K562 (cell line): ENCODE data around the gene VWA1. TPM values are rescaled to one million over a fixed set of nuclear protein-coding genes. Genes with fewer than 3 reads are reported as not detected.

Experiments used
- ADNP ChIP-seq: fragments of 200-800 bp; sonication (Bioruptor generic); IDR thresholded peaks from 2 replicates; pipeline ENCODE4 v1.6.1; 2016; ENCODE audit warnings: missing genetic modification characterization, missing compliant biosample characterization
- CBX5 ChIP-seq: IDR thresholded peaks from 2 replicates; pipeline ENCODE4 v1.6.1; 2014; ENCODE audit warnings: low read depth, borderline replicate concordance
- CBX8 ChIP-seq: fragments of 200-600 bp; sonication (generic); IDR thresholded peaks from 2 replicates; pipeline ENCODE4 v1.6.1; 2012; ENCODE audit warnings: borderline replicate concordance, mixed run types, low read depth, mild to moderate bottlenecking, moderate library complexity, mixed read lengths, low read length, control low read depth, inconsistent platforms; ENCODE audit not compliant: poor library complexity, severe bottlenecking; ENCODE audit errors: extremely low read depth
- DACH1 ChIP-seq: fragments of 450-650 bp; IDR thresholded peaks from 2 replicates; pipeline ENCODE4 v1.6.1; 2018; ENCODE audit not compliant: partially characterized antibody
- EHMT2 ChIP-seq: fragments of 450-650 bp; IDR thresholded peaks from 2 replicates; pipeline ENCODE4 v1.6.1; 2018; ENCODE audit warnings: antibody characterized with exemption
- NR3C1 ChIP-seq: sonication (generic); formaldehyde crosslinking; IDR thresholded peaks from 2 replicates; pipeline ENCODE4 v1.8.1; 2022; ENCODE audit warnings: missing genetic modification reagents
- POLR2A ChIP-seq: fragments of 450-650 bp; conservative IDR thresholded peaks from 2 replicates; pipeline ENCODE4 v1.6.1; 2016
- RNF2 ChIP-seq: sonication (generic); IDR thresholded peaks from 2 replicates; pipeline ENCODE4 v1.6.1; 2016
- SREBF1 ChIP-seq: fragments of 150-350 bp; IDR thresholded peaks from 2 replicates; pipeline ENCODE4 v1.6.1; 2014; ENCODE audit warnings: antibody characterized with exemption, low read depth, low read length, borderline replicate concordance
- ZNF212 ChIP-seq: fragments of 450-650 bp; formaldehyde crosslinking; IDR thresholded peaks from 2 replicates; pipeline ENCODE4 v1.4.0; 2020; ENCODE audit warnings: mild to moderate bottlenecking
- ZNF324 ChIP-seq: fragments of 250-450 bp; sonication (Bioruptor Pico); IDR thresholded peaks from 2 replicates; pipeline ENCODE4 v1.4.0; 2020; ENCODE audit warnings: mild to moderate bottlenecking
- polyA plus RNA-seq, 8 experiments: library from polyadenylated mRNA; depleted of rRNA in 4 of 8; stranded (reverse) in 5 of 8; unstranded in 3 of 8; fragments of >200 nt; fragmentation: Nextera tagmentation in 2 of 8; fragmentation: Illumina TruSeq in 1 of 8; extraction: Ambion mirVana in 2 of 8; extraction: Trizol in 1 of 8; gene quantifications; 2 replicates each; pipeline versions ENCODE4 v1.2.1 to v1.2.3, GENCODE V29; 2011 to 2014; ENCODE audit warnings: inconsistent platforms in 1 of 8, missing spikeins in 1 of 8
- total RNA-seq, 7 experiments: library from RNA; depleted of rRNA in 6 of 7; stranded (reverse); fragments of >200 nt in 6 of 7; fragmentation: Illumina TruSeq in 2 of 7; extraction: Trizol in 2 of 7; gene quantifications; 2 replicates each; pipeline versions ENCODE4 v1.2.1 to v1.2.3, GENCODE V29; 2011 to 2021; ENCODE audit warnings: low replicate concordance in 1 of 7
- TF ChIP-seq, protein P1 (sequence below), 2 experiments: fragments of 450-650 bp; IDR thresholded peaks; 2 replicates each; pipeline ENCODE4 v1.6.1; 2016; ENCODE audit warnings: mild to moderate bottlenecking in 2 of 2, borderline replicate concordance in 1 of 2, low read depth in 1 of 2, moderate library complexity in 1 of 2
- TF ChIP-seq, protein P2 (sequence below), 2 experiments: fragments of 450-650 bp in 1 of 2; sonication (generic) in 1 of 2; formaldehyde crosslinking in 1 of 2; IDR thresholded peaks in 1 of 2; conservative IDR thresholded peaks in 1 of 2; 2 replicates each; pipeline versions ENCODE4 v1.6.1 to v1.8.1; 2016 to 2023; ENCODE audit warnings: mild to moderate bottlenecking in 2 of 2, moderate library complexity in 2 of 2, inconsistent platforms in 1 of 2, missing genetic modification reagents in 1 of 2
- TF ChIP-seq, protein P3 (sequence below): fragments of 250-450 bp; sonication (Bioruptor Pico); IDR thresholded peaks from 2 replicates; pipeline ENCODE4 v1.4.0; 2020; ENCODE audit warnings: mild to moderate bottlenecking, moderate library complexity
- TF ChIP-seq, protein P4 (sequence below): sonication (generic); formaldehyde crosslinking; IDR thresholded peaks from 2 replicates; pipeline ENCODE4 v1.8.0; 2023; ENCODE audit warnings: mild to moderate bottlenecking, missing genetic modification reagents

The VWA1 gene
- total and polyA plus RNA-seq, 9 of the 15 experiments (the other 6 are each of a cell fraction or from before 2014, with no cell fraction given): 0.01 to 6.4 (median 0.85) TPM

DNA sequence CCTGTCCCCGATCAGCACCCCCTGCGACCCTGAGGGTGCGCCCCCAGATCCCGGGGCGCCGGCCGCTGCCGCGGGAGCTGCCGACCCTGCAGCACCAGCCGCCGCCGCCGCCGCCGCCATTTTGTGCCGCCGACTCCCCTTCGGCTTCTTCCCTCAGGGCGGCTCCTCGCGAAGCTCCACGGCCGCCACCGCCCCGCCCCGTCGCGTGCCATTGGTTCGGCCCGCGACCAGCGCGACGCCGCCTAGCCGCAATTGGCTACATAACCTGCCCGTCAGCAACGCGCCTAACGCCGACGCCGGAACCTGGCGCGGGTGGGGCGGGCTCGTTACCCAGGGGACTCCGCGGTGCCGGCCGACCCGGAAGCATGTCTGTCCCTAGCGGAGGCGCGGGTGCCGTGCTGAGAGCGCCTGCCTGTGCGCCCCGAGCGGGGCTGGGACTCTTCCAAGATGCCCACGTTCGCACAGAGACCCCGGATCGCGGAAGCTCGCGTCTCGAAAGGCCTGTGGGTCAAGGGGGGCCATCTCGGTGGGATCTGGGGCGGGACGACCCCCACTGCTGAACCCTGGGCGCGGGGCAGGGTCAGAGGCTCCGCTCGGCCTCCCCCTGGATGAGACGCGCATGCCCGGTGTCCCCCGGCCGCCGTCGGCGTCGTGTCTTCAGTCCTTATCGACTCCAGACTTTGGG, 36.2 kb upstream of the VWA1 start, which contains the start of gene CCNL2 (continued):
- no peak for TF ChIP-seq ZNF324
- no peak for TF ChIP-seq DACH1
- TF ChIP-seq, protein P1, sequence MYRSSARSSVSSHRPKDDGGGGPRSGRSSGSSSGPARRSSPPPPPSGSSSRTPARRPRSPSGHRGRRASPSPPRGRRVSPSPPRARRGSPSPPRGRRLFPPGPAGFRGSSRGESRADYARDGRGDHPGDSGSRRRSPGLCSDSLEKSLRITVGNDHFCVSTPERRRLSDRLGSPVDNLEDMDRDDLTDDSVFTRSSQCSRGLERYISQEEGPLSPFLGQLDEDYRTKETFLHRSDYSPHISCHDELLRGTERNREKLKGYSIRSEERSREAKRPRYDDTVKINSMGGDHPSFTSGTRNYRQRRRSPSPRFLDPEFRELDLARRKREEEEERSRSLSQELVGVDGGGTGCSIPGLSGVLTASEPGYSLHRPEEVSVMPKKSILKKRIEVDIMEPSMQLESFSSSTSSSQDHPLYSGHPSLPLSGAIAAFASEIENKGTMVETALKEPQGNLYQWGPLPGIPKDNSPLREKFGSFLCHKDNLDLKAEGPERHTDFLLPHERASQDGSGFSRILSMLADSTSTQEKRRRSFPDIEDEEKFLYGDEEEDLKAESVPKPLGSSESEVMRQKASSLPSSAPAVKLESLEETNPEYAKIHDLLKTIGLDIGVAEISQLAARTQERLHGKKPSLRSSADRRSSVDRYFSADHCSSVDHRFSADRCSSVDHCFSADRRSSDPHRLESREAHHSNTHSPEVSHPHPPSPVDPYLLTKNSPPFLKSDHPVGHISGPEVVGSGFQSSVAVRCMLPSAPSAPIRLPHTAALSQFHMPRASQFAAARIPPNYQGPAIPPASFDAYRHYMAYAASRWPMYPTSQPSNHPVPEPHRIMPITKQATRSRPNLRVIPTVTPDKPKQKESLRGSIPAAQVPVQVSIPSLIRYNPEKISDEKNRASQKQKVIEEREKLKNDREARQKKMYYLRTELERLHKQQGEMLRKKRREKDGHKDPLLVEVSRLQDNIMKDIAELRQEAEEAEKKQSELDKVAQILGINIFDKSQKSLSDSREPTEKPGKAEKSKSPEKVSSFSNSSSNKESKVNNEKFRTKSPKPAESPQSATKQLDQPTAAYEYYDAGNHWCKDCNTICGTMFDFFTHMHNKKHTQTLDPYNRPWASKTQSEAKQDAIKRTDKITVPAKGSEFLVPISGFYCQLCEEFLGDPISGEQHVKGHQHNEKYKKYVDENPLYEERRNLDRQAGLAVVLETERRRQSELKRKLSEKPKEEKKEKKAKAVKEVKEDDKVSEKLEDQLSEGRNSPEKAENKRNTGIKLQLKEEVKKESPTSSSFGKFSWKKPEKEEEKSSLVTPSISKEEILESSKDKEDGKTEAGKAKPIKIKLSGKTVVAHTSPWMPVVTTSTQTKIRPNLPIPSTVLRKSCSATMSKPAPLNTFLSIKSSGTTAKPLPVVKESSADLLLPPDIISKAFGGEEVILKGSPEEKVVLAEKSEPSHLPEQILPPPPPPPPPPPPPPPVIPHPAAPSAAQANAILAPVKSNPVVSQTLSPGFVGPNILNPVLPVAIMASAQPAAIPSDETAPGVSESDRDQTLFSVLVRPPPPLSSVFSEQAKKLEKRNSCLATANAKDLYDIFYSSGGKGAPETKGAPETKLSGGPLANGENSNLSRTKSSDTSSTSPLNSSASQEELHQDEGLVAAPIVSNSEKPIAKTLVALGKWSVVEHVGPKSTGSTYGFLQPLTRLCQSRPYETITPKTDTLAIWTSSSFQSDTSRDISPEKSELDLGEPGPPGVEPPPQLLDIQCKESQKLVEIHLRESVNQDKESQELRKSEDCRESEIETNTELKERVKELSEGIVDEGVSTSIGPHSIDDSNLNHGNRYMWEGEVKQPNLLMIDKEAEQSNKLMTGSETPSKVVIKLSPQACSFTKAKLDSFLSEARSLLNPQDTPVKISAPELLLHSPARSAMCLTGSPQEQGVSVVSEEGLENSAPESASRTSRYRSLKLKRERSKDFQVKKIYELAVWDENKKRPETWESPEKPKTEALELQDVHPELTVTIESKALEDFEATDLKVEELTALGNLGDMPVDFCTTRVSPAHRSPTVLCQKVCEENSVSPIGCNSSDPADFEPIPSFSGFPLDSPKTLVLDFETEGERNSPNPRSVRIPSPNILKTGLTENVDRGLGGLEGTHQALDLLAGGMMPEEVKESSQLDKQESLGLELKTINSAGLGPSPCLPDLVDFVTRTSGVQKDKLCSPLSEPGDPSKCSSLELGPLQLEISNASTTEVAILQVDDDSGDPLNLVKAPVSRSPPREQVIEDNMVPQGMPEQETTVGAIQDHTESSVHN (IDR thresholded peaks at IDR 0.05; ENCODE audit: borderline replicate concordance in 1 of 2, low read depth in 1 of 2): no peak
- no peak for TF ChIP-seq CBX8
- TF ChIP-seq, protein P2, sequence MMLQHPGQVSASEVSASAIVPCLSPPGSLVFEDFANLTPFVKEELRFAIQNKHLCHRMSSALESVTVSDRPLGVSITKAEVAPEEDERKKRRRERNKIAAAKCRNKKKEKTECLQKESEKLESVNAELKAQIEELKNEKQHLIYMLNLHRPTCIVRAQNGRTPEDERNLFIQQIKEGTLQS (IDR thresholded peaks at IDR 0.05): no peak
- TF ChIP-seq, protein P2 (CRISPR knock-in tag; conservative IDR thresholded peaks at IDR 0.05): peak; percentile 80
- no peak for TF ChIP-seq ADNP (tag)
- TF ChIP-seq CBX5: no peak
- peak; percentile 69 for TF ChIP-seq RNF2
- TF ChIP-seq, protein P3, sequence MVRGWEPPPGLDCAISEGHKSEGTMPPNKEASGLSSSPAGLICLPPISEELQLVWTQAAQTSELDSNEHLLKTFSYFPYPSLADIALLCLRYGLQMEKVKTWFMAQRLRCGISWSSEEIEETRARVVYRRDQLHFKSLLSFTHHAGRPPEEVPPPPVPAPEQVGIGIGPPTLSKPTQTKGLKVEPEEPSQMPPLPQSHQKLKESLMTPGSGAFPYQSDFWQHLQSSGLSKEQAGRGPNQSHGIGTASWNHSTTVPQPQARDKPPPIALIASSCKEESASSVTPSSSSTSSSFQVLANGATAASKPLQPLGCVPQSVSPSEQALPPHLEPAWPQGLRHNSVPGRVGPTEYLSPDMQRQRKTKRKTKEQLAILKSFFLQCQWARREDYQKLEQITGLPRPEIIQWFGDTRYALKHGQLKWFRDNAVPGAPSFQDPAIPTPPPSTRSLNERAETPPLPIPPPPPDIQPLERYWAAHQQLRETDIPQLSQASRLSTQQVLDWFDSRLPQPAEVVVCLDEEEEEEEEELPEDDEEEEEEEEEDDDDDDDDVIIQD: 0 out of 2 replicates have a peak, but pooled peaks have one; percentile 65
- peak; percentile 92 for TF ChIP-seq POLR2A
- TF ChIP-seq, protein P4, sequence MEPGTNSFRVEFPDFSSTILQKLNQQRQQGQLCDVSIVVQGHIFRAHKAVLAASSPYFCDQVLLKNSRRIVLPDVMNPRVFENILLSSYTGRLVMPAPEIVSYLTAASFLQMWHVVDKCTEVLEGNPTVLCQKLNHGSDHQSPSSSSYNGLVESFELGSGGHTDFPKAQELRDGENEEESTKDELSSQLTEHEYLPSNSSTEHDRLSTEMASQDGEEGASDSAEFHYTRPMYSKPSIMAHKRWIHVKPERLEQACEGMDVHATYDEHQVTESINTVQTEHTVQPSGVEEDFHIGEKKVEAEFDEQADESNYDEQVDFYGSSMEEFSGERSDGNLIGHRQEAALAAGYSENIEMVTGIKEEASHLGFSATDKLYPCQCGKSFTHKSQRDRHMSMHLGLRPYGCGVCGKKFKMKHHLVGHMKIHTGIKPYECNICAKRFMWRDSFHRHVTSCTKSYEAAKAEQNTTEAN (CRISPR knock-in tag): peak; percentile 58; the same call in 1 of the 2 replicates
- TF ChIP-seq NR3C1 (CRISPR knock-in tag): no peak
- TF ChIP-seq ZNF212 (CRISPR knock-in tag): 0 out of 2 replicates have a peak, but pooled peaks have one; percentile 84
- TF ChIP-seq EHMT2: no peak
- TF ChIP-seq SREBF1: no peak
